SIG-M5 treated with dmso at 0.1 percent for 504 hours (cell line): ENCODE data around the gene TSPAN14.
"Not testable (repeated sequence)": the region's sequence is repeated elsewhere in the genome, so short reads cannot be mapped to it uniquely, and the experiment has no call there.

Source experiments
- DNase-seq: peaks from one replicate; lab custom pipeline; 2025; ENCODE audit not compliant: unreplicated experiment; lab: John Stamatoyannopoulos, UW

TSPAN14 gene

GRCh38 chr10:80539421-80540031 is 85.4 kb downstream of the TSPAN14 start:
- no peak for DNase-seq

GRCh38 chr10:80540136-80540535 is 86.0 kb downstream of the TSPAN14 start:
- DNase-seq: no peak

- DNase-seq: no peak
Measured at GRCh38 chr10:80540618-80540980, 86.5 kb downstream of the TSPAN14 start.

GRCh38 chr10:80540981-80541750 is 87.1 kb downstream of the TSPAN14 start:
- peak; percentile 54 for DNase-seq

GRCh38 chr10:80542053-80542452 is 87.9 kb downstream of the TSPAN14 start:
- no peak for DNase-seq

- no peak for DNase-seq
Measured at GRCh38 chr10:80542652-80543318, 88.7 kb downstream of the TSPAN14 start.

GRCh38 chr10:80543319-80543672 is 89.2 kb downstream of the TSPAN14 start:
- DNase-seq: not testable (repeated sequence)

- no peak for DNase-seq
Measured at GRCh38 chr10:80544316-80544953, 90.3 kb downstream of the TSPAN14 start.

GRCh38 chr10:80545258-80545881 is 91.3 kb downstream of the TSPAN14 start:
- DNase-seq: no peak

GRCh38 chr10:80552151-80552646 is 98.1 kb downstream of the TSPAN14 start:
- no peak for DNase-seq

GRCh38 chr10:80553436-80553835 is 99.3 kb downstream of the TSPAN14 start:
- no peak for DNase-seq

GRCh38 chr10:80554050-80554449 is 99.9 kb downstream of the TSPAN14 start:
- DNase-seq: no peak

GRCh38 chr10:80555415-80555814 is 101.3 kb downstream of the TSPAN14 start:
- no peak for DNase-seq

- no peak for DNase-seq
Measured at GRCh38 chr10:80561950-80562349, 107.8 kb downstream of the TSPAN14 start.

GRCh38 chr10:80567292-80567691 is 113.2 kb downstream of the TSPAN14 start:
- no peak for DNase-seq

- DNase-seq: no peak
Measured at GRCh38 chr10:80569131-80569895, 115.2 kb downstream of the TSPAN14 start.

- no peak for DNase-seq
Measured at GRCh38 chr10:80571352-80571751, 117.2 kb downstream of the TSPAN14 start.

GRCh38 chr10:80579181-80579763 is 125.2 kb downstream of the TSPAN14 start:
- DNase-seq: peak; percentile 78

GRCh38 chr10:80579849-80580637 is 125.9 kb downstream of the TSPAN14 start:
- DNase-seq: peak; percentile 34
